GM21576 (cell line): ENCODE data around the gene TSPOAP1.

ENCODE experiments used
- ATAC-seq: cut with Tn5 transposase; IDR thresholded peaks from one replicate; pipeline ENCODE4 v1.9.1; 2021; ENCODE audit warnings: mild to moderate bottlenecking, moderate library complexity; ENCODE audit not compliant: unreplicated experiment

Gene TSPOAP1

DNA sequence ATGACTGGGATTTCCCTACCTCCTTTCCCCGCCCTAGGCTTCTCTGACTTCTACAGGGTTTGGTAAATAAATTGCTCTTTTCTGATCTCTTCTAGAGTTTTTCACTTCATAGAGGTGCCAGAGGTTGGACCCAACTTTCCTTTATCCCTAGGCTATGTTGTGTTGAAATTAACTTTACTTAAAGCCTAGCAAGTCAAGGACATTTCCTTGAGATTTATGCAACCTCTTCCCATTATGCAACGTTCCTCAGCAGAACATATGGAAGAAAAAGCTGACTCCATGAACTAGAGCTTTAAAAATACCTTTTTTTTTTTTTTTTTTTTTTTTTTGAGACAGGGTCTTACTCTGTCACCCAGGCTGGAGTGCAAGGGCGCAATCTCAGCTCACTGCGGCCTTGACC lies 63.3 kb downstream of the TSPOAP1 start:
- no peak for ATAC-seq

DNA sequence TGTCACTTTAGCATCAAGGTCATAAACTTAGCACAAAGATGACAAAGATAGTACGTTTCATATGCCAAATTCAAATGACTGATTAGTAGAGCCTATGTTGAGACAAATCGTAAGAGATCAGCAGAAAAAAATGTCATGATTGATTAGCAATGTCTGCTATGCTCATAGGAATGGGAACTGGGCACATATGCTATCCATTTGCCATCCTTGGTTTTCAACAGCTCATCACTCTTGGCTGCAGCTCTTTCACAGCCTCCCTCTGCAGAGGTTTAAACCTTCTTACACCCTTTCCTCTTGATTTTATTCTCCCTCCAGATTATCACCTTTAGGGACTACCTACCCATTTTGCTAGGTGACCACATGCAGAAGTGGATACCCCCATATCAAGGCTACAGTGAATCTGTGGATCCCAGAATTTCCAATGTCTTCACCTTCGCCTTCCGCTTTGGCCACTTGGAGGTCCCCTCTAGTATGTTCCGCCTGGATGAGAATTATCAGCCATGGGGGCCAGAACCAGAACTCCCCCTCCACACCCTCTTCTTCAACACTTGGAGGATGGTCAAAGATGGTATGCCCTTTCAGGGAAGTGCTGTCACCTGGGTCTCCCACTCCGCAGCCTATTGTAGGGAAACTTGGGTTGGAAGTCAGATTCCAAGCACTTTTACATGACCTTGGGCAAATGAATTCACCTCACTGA lies 64.0 kb downstream of the TSPOAP1 start:
- ATAC-seq, result no peak

DNA sequence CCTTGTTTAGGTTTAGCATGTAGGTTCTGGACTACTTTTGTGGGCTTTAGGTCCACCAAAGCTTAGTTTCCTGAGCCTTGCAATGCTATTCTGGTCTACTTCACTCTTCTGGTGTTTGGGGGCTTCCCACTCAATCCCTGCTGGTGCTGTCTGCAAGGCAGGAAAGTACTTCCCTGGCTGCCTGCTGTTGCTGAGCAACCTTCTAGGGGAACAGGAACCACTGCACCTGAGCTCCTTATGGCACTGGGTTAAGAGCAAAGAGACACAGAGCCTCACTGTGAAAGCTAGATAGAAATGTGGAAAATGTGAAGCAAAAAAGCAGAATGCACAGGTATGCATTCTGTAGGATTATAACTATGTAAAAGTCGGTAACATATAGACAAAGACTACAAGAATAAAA lies 64.8 kb downstream of the TSPOAP1 start:
- ATAC-seq, result no peak

DNA sequence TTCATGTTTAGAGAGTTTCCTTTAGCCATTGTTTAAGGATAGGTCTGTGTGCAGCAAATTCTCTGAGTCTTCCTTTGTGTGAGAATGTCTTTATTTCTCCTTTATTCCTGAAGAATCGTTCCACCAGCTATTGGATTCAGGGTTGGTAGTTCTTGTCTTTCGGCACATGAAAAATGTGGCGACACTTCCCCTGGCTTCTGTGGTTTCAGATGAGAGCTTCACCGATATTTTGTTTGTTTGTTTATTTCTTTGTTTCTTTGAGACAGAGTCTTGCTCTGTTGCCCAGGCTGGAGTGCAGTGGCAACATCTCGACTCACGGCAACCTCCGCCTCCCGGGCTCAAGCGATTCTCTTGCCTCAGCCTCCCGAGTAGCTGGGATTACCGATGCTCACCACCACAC lies 66.4 kb downstream of the TSPOAP1 start:
- no peak for ATAC-seq

DNA sequence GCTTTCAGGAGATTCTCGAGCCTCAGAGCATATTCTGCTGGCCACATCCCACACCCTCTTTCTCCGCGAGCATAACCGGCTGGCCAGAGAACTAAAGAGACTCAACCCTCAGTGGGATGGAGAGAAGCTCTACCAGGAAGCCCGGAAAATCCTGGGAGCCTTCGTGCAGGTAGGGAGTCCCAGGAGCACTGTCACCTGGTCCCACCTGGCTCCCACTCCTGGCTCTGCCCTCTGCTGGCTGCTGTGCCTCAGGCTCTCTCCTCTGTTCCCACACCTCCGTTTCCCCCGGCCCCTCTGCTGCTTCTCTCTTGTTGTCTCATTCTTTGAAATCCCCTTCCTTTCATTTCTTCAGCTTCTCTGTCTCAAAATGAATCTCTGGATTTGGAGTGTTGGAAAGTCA lies 73.8 kb downstream of the TSPOAP1 start:
- no peak for ATAC-seq

DNA sequence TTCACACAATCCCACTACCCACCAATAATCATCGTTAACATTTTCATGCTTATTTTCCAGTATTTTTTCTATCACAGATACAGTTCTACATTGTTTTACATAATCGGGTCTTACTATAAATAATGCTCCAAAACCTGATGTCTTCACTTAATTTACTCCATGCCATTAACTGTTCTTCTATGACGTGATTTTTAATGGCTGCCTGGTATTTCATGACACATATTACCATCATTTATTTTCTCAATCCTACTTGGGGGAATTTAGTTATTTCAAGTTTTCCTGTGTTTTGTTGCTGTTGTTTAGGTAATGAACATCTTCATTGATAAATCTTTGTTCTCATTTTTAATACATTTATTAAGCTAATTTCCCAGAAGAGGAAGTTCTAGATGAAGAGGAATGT lies 75.5 kb downstream of the TSPOAP1 start:
- ATAC-seq, result no peak

DNA sequence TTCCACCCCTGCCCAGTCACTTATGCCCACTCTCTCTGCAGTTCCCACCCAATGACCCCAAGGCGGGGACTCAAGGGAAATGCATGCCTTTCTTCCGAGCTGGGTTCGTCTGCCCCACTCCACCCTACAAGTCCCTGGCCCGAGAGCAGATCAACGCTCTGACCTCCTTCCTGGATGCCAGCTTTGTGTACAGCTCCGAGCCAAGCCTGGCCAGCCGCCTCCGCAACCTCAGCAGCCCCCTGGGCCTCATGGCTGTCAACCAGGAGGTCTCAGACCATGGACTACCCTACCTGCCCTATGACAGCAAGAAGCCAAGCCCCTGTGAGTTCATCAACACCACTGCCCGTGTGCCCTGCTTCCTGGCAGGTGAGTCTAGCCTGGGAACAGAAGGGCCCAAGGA lies 76.5 kb downstream of the TSPOAP1 start:
- no peak for ATAC-seq
